HepG2 (cell line): ENCODE data around the gene URB1. TPM values are rescaled to one million over a fixed set of nuclear protein-coding genes. Genes with fewer than 3 reads are reported as not detected.

ENCODE experiments used
- ATAC-seq: fragments of 200-7000 bp; cut with Tn5 transposase; 3 replicates; pipeline ENCODE4 v1.9.1; 2020; ENCODE audit warnings: mild to moderate bottlenecking, moderate library complexity
- BruUV-seq: library from RNA; stranded (reverse); fragments of 400-500 nt; replicated peaks from 2 replicates; lab custom pipeline; 2021; lab: Mats Ljungman, UMichigan
- CTCF ChIA-PET: fragments of 300-600 bp; formaldehyde crosslinking; extraction: SDS; loops from one replicate; lab custom pipeline; 2021; ENCODE audit warnings: low total read pairs, inconsistent platforms, low intra/inter-chr PET ratio; lab: Yijun Ruan, JAX
- POLR2A ChIA-PET: fragments of 350-600 bp; sonication (Branson Sonifier 250); formaldehyde crosslinking; loops from one replicate; lab custom pipeline; 2020; ENCODE audit warnings: antibody characterized with exemption, inconsistent platforms; lab: Yijun Ruan, JAX
- DNase-seq: peaks from one replicate; pipeline ENCODE4 v3.0.0-alpha.2; 2015; ENCODE audit warnings: low spot score
- FAIRE-seq: peaks from 3 replicates; lab custom pipeline; 2011; peaks lifted over from hg19 to GRCh38; lab: Jason Lieb, UNC
- H2AFZ ChIP-seq: one replicate; pipeline ENCODE4 v1.6.1; 2011; ENCODE audit warnings: low read length, inconsistent platforms
- H3K27ac ChIP-seq: fragments of 300-600 bp; 3 replicates; pipeline ENCODE4 v1.8.0; 2011; ENCODE audit warnings: mixed run types, mild to moderate bottlenecking, mixed read lengths, low read length, inconsistent platforms; ENCODE audit not compliant: insufficient read depth; ENCODE audit errors: extremely low read length
- H3K27me3 ChIP-seq, 2 experiments: fragments of 200-600 bp in 1 of 2; 2 replicates in 1 of 2; 3 replicates in 1 of 2; pipeline versions ENCODE4 v1.6.0 to v1.8.0; 2011; ENCODE audit warnings: low read length in 2 of 2, mild to moderate bottlenecking in 2 of 2, moderate library complexity in 2 of 2, inconsistent platforms in 1 of 2; ENCODE audit not compliant: insufficient read depth in 2 of 2, control insufficient read depth in 1 of 2
- H3K36me3 ChIP-seq, 2 experiments: fragments of 200-600 bp in 1 of 2; replicated peaks in 1 of 2; 2 replicates in 1 of 2; 3 replicates in 1 of 2; pipeline versions ENCODE4 v1.5.1 to v1.8.0; 2011; ENCODE audit warnings: low read length in 2 of 2, inconsistent platforms in 1 of 2; ENCODE audit not compliant: insufficient read depth in 2 of 2, control insufficient read depth in 1 of 2
- H3K4me1 ChIP-seq: 2 replicates; pipeline ENCODE4 v1.5.1; 2012; ENCODE audit warnings: low read length, inconsistent platforms; ENCODE audit not compliant: insufficient read depth
- H3K4me2 ChIP-seq: 2 replicates; pipeline ENCODE4 v1.6.0; 2011; ENCODE audit warnings: low read depth, low read length, inconsistent platforms
- H3K4me3 ChIP-seq, 3 experiments: fragments of 200-600 bp in 1 of 3; sonication (generic), shearing (Covaris generic) in 1 of 3; replicated peaks in 1 of 3; 2 replicates each; pipeline ENCODE4 v1.5.1; 2011 to 2016; ENCODE audit warnings: low read length in 3 of 3, inconsistent platforms in 2 of 3, low read depth in 2 of 3, mild to moderate bottlenecking in 2 of 3, control low read depth in 1 of 3, mixed read lengths in 1 of 3; ENCODE audit not compliant: insufficient read depth in 1 of 3
- H3K79me2 ChIP-seq: one replicate; pipeline ENCODE4 v1.6.1; 2011; ENCODE audit warnings: low read length, inconsistent platforms; ENCODE audit not compliant: insufficient read depth
- H3K9ac ChIP-seq: 2 replicates; pipeline ENCODE4 v1.6.0; 2011; ENCODE audit warnings: mild to moderate bottlenecking, low read depth, low read length, inconsistent platforms; ENCODE audit not compliant: insufficient read depth
- H3K9me3 ChIP-seq: 2 replicates; pipeline ENCODE4 v1.5.1; 2012; ENCODE audit warnings: mild to moderate bottlenecking, low read length
- H4K20me1 ChIP-seq: 2 replicates; pipeline ENCODE4 v1.6.0; 2011; ENCODE audit warnings: inconsistent platforms, mild to moderate bottlenecking, low read length, moderate library complexity; ENCODE audit not compliant: insufficient read depth
- ATF4 ChIP-seq, 2 experiments: fragments of 450-650 bp in 1 of 2; sonication (generic) in 1 of 2; formaldehyde crosslinking; IDR thresholded peaks; 2 replicates each; pipeline versions ENCODE4 v1.5.0 to v1.8.0; 2020 to 2022; ENCODE audit warnings: mild to moderate bottlenecking in 1 of 2, missing genetic modification reagents in 1 of 2
- CREB1 ChIP-seq, 2 experiments: fragments of 450-650 bp in 1 of 2; IDR thresholded peaks; 2 replicates each; pipeline ENCODE4 v1.6.1; 2016 to 2017; ENCODE audit warnings: control low read depth in 1 of 2, mild to moderate bottlenecking in 1 of 2, missing compliant biosample characterization in 1 of 2, missing genetic modification characterization in 1 of 2
- DZIP1 ChIP-seq: sonication (generic); formaldehyde crosslinking; IDR thresholded peaks from 2 replicates; pipeline ENCODE4 v1.5.0; 2020; ENCODE audit warnings: mild to moderate bottlenecking, missing genetic modification reagents
- FOXO1 ChIP-seq: sonication (generic); formaldehyde crosslinking; IDR thresholded peaks from 2 replicates; pipeline ENCODE4 v1.4.0; 2020; ENCODE audit warnings: missing genetic modification reagents
- GATAD2A ChIP-seq: IDR thresholded peaks from 2 replicates; pipeline ENCODE4 v1.6.1; 2016
- MIXL1 ChIP-seq: IDR thresholded peaks from 2 replicates; pipeline ENCODE4 v1.6.1; 2016
- SALL1 ChIP-seq: sonication (generic); formaldehyde crosslinking; IDR thresholded peaks from 2 replicates; pipeline ENCODE4 v1.8.0; 2022; ENCODE audit warnings: mild to moderate bottlenecking, missing genetic modification reagents
- ZMYM3 ChIP-seq: sonication (generic); formaldehyde crosslinking; IDR thresholded peaks from 2 replicates; pipeline ENCODE4 v1.5.1; 2020; ENCODE audit warnings: mild to moderate bottlenecking, missing genetic modification reagents
- ZNF121 ChIP-seq: sonication (generic); formaldehyde crosslinking; IDR thresholded peaks from 2 replicates; pipeline ENCODE4 v1.5.0; 2020; ENCODE audit warnings: mild to moderate bottlenecking, missing genetic modification reagents
- ZNF687 ChIP-seq: sonication (generic); formaldehyde crosslinking; IDR thresholded peaks from 2 replicates; pipeline ENCODE4 v1.5.1; 2020; ENCODE audit warnings: mild to moderate bottlenecking, missing genetic modification reagents, moderate library complexity
- ZNF784 ChIP-seq: sonication (generic); formaldehyde crosslinking; IDR thresholded peaks from 2 replicates; pipeline ENCODE4 v1.5.1; 2020; ENCODE audit warnings: missing genetic modification reagents, mild to moderate bottlenecking, borderline replicate concordance
- WGBS: methylation state at CpG from one replicate; pipeline ENCODE4 v1.1.6; 2017; ENCODE audit warnings: low lambda C conversion rate; 5-methylcytosine and 5-hydroxymethylcytosine counted together
- in situ Hi-C: cut with HindIII; loops from 2 replicates; pipeline ENCODE4 v1.10.0; 2017; ENCODE audit warnings: low pct_unique_long_range_greater_than_20kb; ENCODE audit not compliant: extremely low pct_ligation_motif_present
- intact Hi-C: fragments of 100-400 bp; cut with micrococcal nuclease; formaldehyde crosslinking; loops from one replicate; pipeline ENCODE4 v1.10.0; 2022; ENCODE audit not compliant: unreplicated experiment
- polyA plus RNA-seq, 8 experiments: library from polyadenylated mRNA; depleted of rRNA in 3 of 8; stranded (reverse) in 7 of 8; unstranded in 1 of 8; fragments of >200 nt; fragmentation: Illumina TruSeq in 4 of 8; extraction: Trizol in 4 of 8; gene quantifications; 2 replicates each; pipeline versions ENCODE4 v1.2.1 to v1.2.3, GENCODE V29; 2011 to 2016; ENCODE audit warnings: low read depth in 4 of 8, missing spikeins in 1 of 8, mixed read lengths in 1 of 8; ENCODE audit not compliant: insufficient read depth in 1 of 8
- total RNA-seq, 5 experiments: library from RNA; depleted of rRNA; stranded (reverse); fragments of >200 nt; fragmentation: Illumina TruSeq; extraction: Trizol; gene quantifications; 2 replicates each; pipeline ENCODE4 v1.2.3, GENCODE V29; 2016; ENCODE audit warnings: low read depth in 1 of 5

URB1 gene
- total and polyA plus RNA-seq, 2 of the 13 experiments (the other 11 are each of a cell fraction or from before 2014, with no cell fraction given), result 4.5 to 16.7 TPM

GRCh38 chr21:32301596-32301995, 91.2 kb downstream of the URB1 start (continued):
- TF ChIP-seq DZIP1 (no peak), ZNF784 (CRISPR knock-in tag) (no peak), ATF4 (CRISPR knock-in tag; IDR thresholded peaks at IDR 0.05) (no peak), GATAD2A (0 out of 2 replicates have a peak, but pooled peaks have one; percentile 17), SALL1 (CRISPR knock-in tag) (peak; percentile 12; the same call in 1 of the 2 replicates)

DNA sequence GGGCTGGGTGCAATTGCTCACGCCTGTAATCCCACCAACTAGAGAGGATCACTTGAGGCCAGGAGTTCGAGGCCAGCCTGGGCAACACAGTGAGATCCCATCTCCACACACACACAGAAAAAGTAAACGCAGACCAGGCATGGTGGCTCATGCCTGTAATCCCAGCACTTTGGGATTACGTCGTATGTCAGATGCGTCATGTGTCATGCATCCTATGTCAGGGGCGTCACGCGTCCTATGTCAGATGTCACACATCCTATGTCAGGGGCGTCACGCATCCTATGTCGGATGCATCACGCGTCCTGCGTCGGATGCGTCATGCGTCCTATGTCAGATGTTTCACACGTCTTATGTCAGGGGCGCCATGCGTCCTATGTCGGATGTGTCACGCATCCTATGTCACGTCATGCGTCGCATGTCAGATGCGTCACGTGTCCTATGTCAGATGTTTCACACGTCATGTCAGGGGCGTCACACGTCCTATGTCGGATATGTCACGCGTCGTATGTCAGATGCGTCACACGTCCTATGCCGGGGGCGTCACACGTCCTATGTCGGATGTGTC, 92.6 kb downstream of the URB1 start:
- POLR2A ChIA-PET, result no interaction called here
- Histone ChIP-seq H3K79me2 (no peaks in the 10 kb centered on the region), H3K27ac (no peak overlapping the region), H3K4me3 (no peak overlapping the region), H3K27me3 (no peaks in the 10 kb centered on the region), H3K9me3 (no peaks in the 10 kb centered on the region), H3K36me3 (no peaks in the 10 kb centered on the region), H3K4me2 (no peak overlapping the region), H3K9ac (no peak overlapping the region), H3K4me1 (peaks cover 44% of the 10 kb centered on the region), H2AFZ (no peak overlapping the region), H4K20me1 (no peaks in the 10 kb centered on the region)
- TF ChIP-seq MIXL1 (CRISPR knock-in tag) (no peak), FOXO1 (CRISPR knock-in tag) (no peak), ZNF121 (CRISPR knock-in tag) (peak; percentile 89), ZNF687 (CRISPR knock-in tag) (peak; percentile 20; the same call in 1 of the 2 replicates), CREB1 (IDR thresholded peaks at IDR 0.05) (peak; percentile 31; the same call in 1 of the 2 replicates), CREB1 (CRISPR knock-in tag; IDR thresholded peaks at IDR 0.05) (no peak), ZMYM3 (CRISPR knock-in tag) (0 out of 2 replicates have a peak, but pooled peaks have one; percentile 15)
- 93% methylated on average over 35 of the region's 41 CpGs for WGBS
- no peak for ATAC-seq
- no TSS peak for BruUV-seq
- CTCF ChIA-PET, result no interaction called here
- intact Hi-C loops, result no loop called here
- FAIRE-seq, result no peak
- DNase-seq, result no peak
- in situ Hi-C loops, result no loop called here
